Tibial nerve (tissue), 4 donors: Measurements from ENCODE around the gene TNIP1.
A peak's percentile ranks its signal among the peaks of the same experiment; 100 is the strongest.

Source experiments
- CTCF ChIP-seq, 5 experiments: fragments of 200-600 bp in 3 of 5; fragments of 450-650 bp in 2 of 5; sonication (generic) in 3 of 5; IDR thresholded peaks; one replicate each; pipeline ENCODE4 v1.5.1; 2016 to 2019; ENCODE audit warnings: antibody characterized with exemption in 5 of 5, mild to moderate bottlenecking in 3 of 5, moderate library complexity in 2 of 5
- EP300 ChIP-seq, 2 donors: sonication (generic); formaldehyde crosslinking; IDR thresholded peaks; one replicate each; pipeline ENCODE4 v1.6.1; 2017; ENCODE audit warnings: antibody characterized with exemption in 2 of 2, mild to moderate bottlenecking in 1 of 2
- POLR2A ChIP-seq, 2 donors: fragments of 450-650 bp; IDR thresholded peaks; one replicate each; pipeline ENCODE4 v1.6.1; 2017; ENCODE audit warnings: antibody characterized with exemption in 2 of 2, mild to moderate bottlenecking in 2 of 2, moderate library complexity in 2 of 2

GRCh38 chr5:151095341-151096000, 14.6 kb upstream of the TNIP1 start:
- no peak for TF ChIP-seq CTCF (IDR thresholded peaks at IDR 0.05)
- peak in 1 of 2 donors; percentile 50 for TF ChIP-seq EP300 (IDR thresholded peaks at IDR 0.05)
- no peak for TF ChIP-seq POLR2A (IDR thresholded peaks at IDR 0.05)
